Astrocyte of the spinal cord (primary cell): Measurements from ENCODE around the gene ACYP1.

Source experiments
- DNase-seq: peaks from one replicate; pipeline ENCODE4 v3.0.0; 2011; ENCODE audit warnings: low read depth, low spot score
- H3K4me3 ChIP-seq: 2 replicates; pipeline ENCODE4 v1.5.1; 2011; ENCODE audit warnings: low read depth, mild to moderate bottlenecking, low read length, moderate library complexity
- CTCF ChIP-seq: IDR thresholded peaks from 2 replicates; pipeline ENCODE4 v1.5.1; 2012; ENCODE audit warnings: low read depth, mild to moderate bottlenecking, low read length, inconsistent platforms
- in situ Hi-C: cut with HindIII; loops from 2 replicates; pipeline ENCODE4 v1.10.0; 2017; ENCODE audit warnings: low sequenced_read_pairs

Gene ACYP1

DNA sequence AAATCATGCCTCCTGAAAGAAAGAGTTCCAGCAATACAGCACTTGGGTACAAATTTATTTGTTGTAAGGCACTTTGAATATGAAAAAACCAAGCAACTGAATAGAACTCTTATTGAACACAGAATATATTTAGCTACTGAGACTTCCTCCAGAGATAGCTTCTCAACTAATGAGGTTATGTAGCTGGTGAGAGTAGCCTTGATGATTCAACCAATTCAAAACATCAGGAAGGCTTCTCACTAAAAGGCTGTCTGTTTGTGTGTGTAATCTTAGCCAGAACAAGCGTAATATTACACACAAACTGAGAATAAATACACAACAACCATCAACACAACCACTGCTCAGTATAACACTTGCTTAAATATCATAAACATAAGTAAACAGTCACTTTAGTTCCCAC lies 40.7 kb downstream of the ACYP1 start:
- no peak for TF ChIP-seq CTCF
- no peak overlapping the region for H3K4me3 ChIP-seq
- no peak for DNase-seq
- in situ Hi-C loops, result no loop called here

DNA sequence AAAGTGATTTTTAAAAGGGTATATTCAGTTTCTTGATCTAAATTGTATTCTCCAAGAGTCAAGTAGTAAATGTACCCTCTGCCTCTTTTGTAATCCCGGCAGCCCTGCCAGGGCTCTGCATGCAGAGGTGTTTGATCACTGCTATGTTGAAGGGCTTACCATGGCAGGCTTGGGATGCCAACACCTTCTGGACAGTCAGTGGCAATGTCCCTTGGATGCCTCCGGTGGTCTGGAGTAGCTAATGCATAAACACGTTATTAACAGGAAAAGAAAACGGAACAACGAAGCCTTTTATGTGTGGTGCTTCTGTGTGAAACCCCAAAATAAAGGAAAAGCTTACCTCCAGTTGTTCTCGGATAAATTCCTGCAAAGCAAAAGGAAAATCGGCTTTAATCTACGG lies 41.2 kb downstream of the ACYP1 start:
- DNase-seq, result peak; percentile 8
- in situ Hi-C loops, result no loop called here
- peak; percentile 48 for TF ChIP-seq CTCF
- no peak overlapping the region for H3K4me3 ChIP-seq

DNA sequence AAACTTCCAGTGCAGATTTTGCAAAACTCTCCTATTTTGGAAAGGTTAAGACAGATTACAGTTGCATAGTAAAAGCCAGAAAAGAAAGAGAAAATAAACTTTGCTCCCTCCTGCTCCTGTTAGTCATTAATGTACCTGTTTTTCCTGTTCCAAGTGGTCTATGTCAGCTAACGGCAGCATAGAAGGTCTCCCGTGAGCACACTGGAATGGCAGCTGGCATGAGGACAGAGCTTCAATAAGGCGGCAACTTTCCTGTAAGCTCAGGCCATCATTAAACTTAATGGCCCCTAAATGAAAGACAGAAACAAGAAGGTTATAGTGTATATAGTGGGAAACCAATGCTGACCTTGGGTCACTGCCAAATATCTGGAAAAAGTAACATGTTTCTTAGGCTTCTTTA lies 45.1 kb downstream of the ACYP1 start:
- no peak for DNase-seq
- in situ Hi-C loops, result no loop called here
- no peak for TF ChIP-seq CTCF
- H3K4me3 ChIP-seq, result no peak overlapping the region

DNA sequence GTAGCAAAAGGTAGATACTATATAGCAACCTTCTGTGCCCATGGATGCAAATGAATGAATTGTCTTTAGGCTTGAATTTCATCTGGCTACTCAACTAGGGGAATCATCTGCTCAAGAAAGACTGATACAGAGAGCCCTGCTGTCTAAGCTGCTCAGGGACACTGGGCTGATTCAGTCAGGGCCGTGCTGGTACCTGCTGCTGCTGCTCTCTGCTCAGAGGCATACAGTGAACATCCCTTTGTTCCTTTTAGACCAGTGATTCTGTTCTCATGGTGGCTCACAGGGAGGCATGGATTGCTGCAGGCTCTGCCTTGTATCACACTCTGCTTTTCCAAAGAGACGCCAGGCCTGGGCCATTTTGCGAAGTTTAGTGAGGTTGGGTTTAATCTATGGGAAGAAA lies 47.0 kb downstream of the ACYP1 start:
- in situ Hi-C loops, result no loop called here
- no peak for TF ChIP-seq CTCF
- no peak for DNase-seq
- no peak overlapping the region for H3K4me3 ChIP-seq

DNA sequence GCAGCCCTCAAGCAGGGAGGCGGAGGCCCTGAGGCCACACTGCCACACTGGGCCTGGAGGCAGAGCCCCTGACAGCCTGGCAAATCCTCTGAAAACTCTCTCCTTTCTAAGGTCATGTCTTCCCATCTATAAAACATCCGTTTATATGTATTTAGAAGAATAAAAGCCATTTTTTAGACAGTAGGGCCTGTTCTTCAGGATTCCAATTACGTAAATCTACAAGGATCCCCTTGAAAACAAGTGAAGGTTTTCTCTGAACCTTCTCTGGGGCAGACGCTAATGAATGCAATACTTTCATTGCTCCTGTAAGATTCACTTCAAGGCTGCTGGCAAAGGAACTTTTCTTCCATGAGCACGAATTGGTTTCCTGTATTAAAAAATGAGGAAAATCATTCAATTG lies 48.3 kb downstream of the ACYP1 start:
- in situ Hi-C loops, result no loop called here
- DNase-seq, result no peak
- TF ChIP-seq CTCF, result no peak
- no peak overlapping the region for H3K4me3 ChIP-seq

GRCh38 chr14:75013290-75013689 lies 50.5 kb downstream of the ACYP1 start:
- in situ Hi-C loops, result no loop called here

More at GRCh38 chr14:75013290-75013689, 50.5 kb downstream of the ACYP1 start:
- H3K4me3 ChIP-seq, result no peak overlapping the region
- DNase-seq, result no peak
- TF ChIP-seq CTCF, result no peak
